Activated naive CD4-positive, alpha-beta T cell treated with anti-CD3 and anti-CD28 coated beads, Interleukin-2, amount 10 ng/mL, durations not matched to agents 7 days and 5 days (primary cell): ENCODE data around the gene TRPM3.

Source experiments
- CTCF ChIA-PET: fragments of 350-600 bp; sonication (Branson Sonifier 250); formaldehyde crosslinking; loops from one replicate; lab custom pipeline; 2021; ENCODE audit warnings: antibody characterized with exemption; lab: Charles Lee
- DNase-seq: peaks from one replicate; pipeline ENCODE4 v3.0.0-alpha.2; 2020
- H3K27ac Mint-ChIP-seq: one replicate; pipeline ENCODE4 v1.8.0; 2021; ENCODE audit warnings: mild to moderate bottlenecking, moderate library complexity, mixed read lengths
- H3K27me3 Mint-ChIP-seq: one replicate; pipeline ENCODE4 v1.8.0; 2021; ENCODE audit warnings: mild to moderate bottlenecking, mixed read lengths
- H3K36me3 Mint-ChIP-seq: one replicate; pipeline ENCODE4 v1.8.0; 2021; ENCODE audit warnings: mixed read lengths
- H3K4me1 Mint-ChIP-seq: one replicate; pipeline ENCODE4 v1.8.0; 2021; ENCODE audit warnings: mixed read lengths
- H3K4me3 Mint-ChIP-seq: one replicate; pipeline ENCODE4 v1.8.0; 2021; ENCODE audit warnings: mild to moderate bottlenecking, moderate library complexity, mixed read lengths
- H3K9me3 Mint-ChIP-seq: one replicate; pipeline ENCODE4 v1.8.0; 2021; ENCODE audit warnings: mixed read lengths

The TRPM3 gene

GRCh38 chr9:70935856-70936255 lies 185.6 kb downstream of the TRPM3 start:
- CTCF ChIA-PET, result interaction anchor here (1.2 kb wide), 1 partner anchor 11 kb away, joined by 3 read pairs; no protein-coding TSS in a partner anchor
- Mint-ChIP-seq H3K4me1 (no peaks in the 10 kb centered on the region), H3K4me3 (no peak overlapping the region), H3K9me3 (no peaks in the 10 kb centered on the region), H3K27ac (no peak overlapping the region), H3K36me3 (no peaks in the 10 kb centered on the region), H3K27me3 (no peaks in the 10 kb centered on the region)
- DNase-seq, result no peak

GRCh38 chr9:70934642-70935041 lies 186.8 kb downstream of the TRPM3 start:
- CTCF ChIA-PET, result no interaction called here

GRCh38 chr9:70933321-70933720 lies 188.1 kb downstream of the TRPM3 start:
- H3K27me3 Mint-ChIP-seq, result no peaks in the 10 kb centered on the region
- no peak for DNase-seq
- CTCF ChIA-PET, result no interaction called here
- H3K27ac Mint-ChIP-seq, result no peak overlapping the region
- H3K36me3 Mint-ChIP-seq, result no peaks in the 10 kb centered on the region
- H3K4me1 Mint-ChIP-seq, result no peaks in the 10 kb centered on the region
- H3K9me3 Mint-ChIP-seq, result no peaks in the 10 kb centered on the region
- H3K4me3 Mint-ChIP-seq, result no peak overlapping the region

More at GRCh38 chr9:70934642-70935041, 186.8 kb downstream of the TRPM3 start:
- Mint-ChIP-seq H3K27ac (no peak overlapping the region), H3K36me3 (no peaks in the 10 kb centered on the region), H3K9me3 (no peaks in the 10 kb centered on the region), H3K4me1 (no peaks in the 10 kb centered on the region), H3K4me3 (no peak overlapping the region), H3K27me3 (no peaks in the 10 kb centered on the region)
- DNase-seq, result no peak

GRCh38 chr9:70932097-70932496 lies 189.3 kb downstream of the TRPM3 start:
- no peaks in the 10 kb centered on the region for H3K36me3 Mint-ChIP-seq
- no peaks in the 10 kb centered on the region for H3K4me1 Mint-ChIP-seq
- H3K4me3 Mint-ChIP-seq, result no peak overlapping the region
- no peaks in the 10 kb centered on the region for H3K9me3 Mint-ChIP-seq
- DNase-seq, result no peak
- H3K27me3 Mint-ChIP-seq, result no peaks in the 10 kb centered on the region
- no peak overlapping the region for H3K27ac Mint-ChIP-seq
- CTCF ChIA-PET, result no interaction called here

GRCh38 chr9:70927530-70927929 lies 193.9 kb downstream of the TRPM3 start:
- H3K4me1 Mint-ChIP-seq, result no peaks in the 10 kb centered on the region
- CTCF ChIA-PET, result no interaction called here
- no peaks in the 10 kb centered on the region for H3K9me3 Mint-ChIP-seq
- H3K27me3 Mint-ChIP-seq, result no peaks in the 10 kb centered on the region
- H3K27ac Mint-ChIP-seq, result no peak overlapping the region
- no peaks in the 10 kb centered on the region for H3K36me3 Mint-ChIP-seq
- no peak overlapping the region for H3K4me3 Mint-ChIP-seq
- no peak for DNase-seq

GRCh38 chr9:70924895-70925547 lies 196.4 kb downstream of the TRPM3 start:
- no peaks in the 10 kb centered on the region for H3K4me1 Mint-ChIP-seq
- CTCF ChIA-PET, result interaction anchor here (1.1 to 1.3 kb wide), 2 partner anchors 11 to 282 kb away, joined by 3 read pairs; no protein-coding TSS in a partner anchor
- no peaks in the 10 kb centered on the region for H3K36me3 Mint-ChIP-seq
- peak; percentile 28 for DNase-seq
- H3K27me3 Mint-ChIP-seq, result no peaks in the 10 kb centered on the region
- H3K9me3 Mint-ChIP-seq, result no peaks in the 10 kb centered on the region
- H3K27ac Mint-ChIP-seq, result no peak overlapping the region
- no peak overlapping the region for H3K4me3 Mint-ChIP-seq

- Mint-ChIP-seq H3K9me3 (no peaks in the 10 kb centered on the region), H3K27me3 (no peaks in the 10 kb centered on the region), H3K4me1 (no peaks in the 10 kb centered on the region), H3K36me3 (no peaks in the 10 kb centered on the region), H3K27ac (no peak overlapping the region), H3K4me3 (no peak overlapping the region)
- CTCF ChIA-PET, result interaction anchor here (1.1 to 1.3 kb wide), 2 partner anchors 11 to 281 kb away, joined by 3 read pairs; no protein-coding TSS in a partner anchor
- DNase-seq, result no peak
Measured at GRCh38 chr9:70924380-70924779, 197.0 kb downstream of the TRPM3 start.

GRCh38 chr9:70923961-70924360 lies 197.5 kb downstream of the TRPM3 start:
- Mint-ChIP-seq H3K27me3 (no peaks in the 10 kb centered on the region), H3K4me3 (no peak overlapping the region), H3K4me1 (no peaks in the 10 kb centered on the region), H3K27ac (no peak overlapping the region), H3K36me3 (no peaks in the 10 kb centered on the region), H3K9me3 (no peaks in the 10 kb centered on the region)
- CTCF ChIA-PET, result interaction anchor here (1.0 to 1.3 kb wide), 3 partner anchors 12 to 281 kb away, joined by 3 read pairs; no protein-coding TSS in a partner anchor
- no peak for DNase-seq

GRCh38 chr9:70921136-70921535 lies 200.3 kb downstream of the TRPM3 start:
- H3K4me1 Mint-ChIP-seq, result no peaks in the 10 kb centered on the region
- CTCF ChIA-PET, result interaction anchor here (1.1 kb wide), 1 partner anchor 9 kb away, joined by 3 read pairs; no protein-coding TSS in a partner anchor
- H3K9me3 Mint-ChIP-seq, result no peaks in the 10 kb centered on the region
- DNase-seq, result no peak
- H3K27me3 Mint-ChIP-seq, result no peaks in the 10 kb centered on the region
- H3K36me3 Mint-ChIP-seq, result no peaks in the 10 kb centered on the region
- no peak overlapping the region for H3K4me3 Mint-ChIP-seq
- no peak overlapping the region for H3K27ac Mint-ChIP-seq

GRCh38 chr9:70917277-70917676 lies 204.1 kb downstream of the TRPM3 start:
- H3K9me3 Mint-ChIP-seq, result no peaks in the 10 kb centered on the region
- no peak overlapping the region for H3K27ac Mint-ChIP-seq
- no peaks in the 10 kb centered on the region for H3K4me1 Mint-ChIP-seq
- no peaks in the 10 kb centered on the region for H3K36me3 Mint-ChIP-seq
- DNase-seq, result no peak
- CTCF ChIA-PET, result no interaction called here
- no peaks in the 10 kb centered on the region for H3K27me3 Mint-ChIP-seq
- no peak overlapping the region for H3K4me3 Mint-ChIP-seq

GRCh38 chr9:70911791-70912190 lies 209.6 kb downstream of the TRPM3 start:
- no peaks in the 10 kb centered on the region for H3K9me3 Mint-ChIP-seq
- DNase-seq, result no peak
- CTCF ChIA-PET, result no interaction called here
- no peaks in the 10 kb centered on the region for H3K4me1 Mint-ChIP-seq
- no peaks in the 10 kb centered on the region for H3K36me3 Mint-ChIP-seq
- no peak overlapping the region for H3K27ac Mint-ChIP-seq
- no peaks in the 10 kb centered on the region for H3K27me3 Mint-ChIP-seq
- H3K4me3 Mint-ChIP-seq, result no peak overlapping the region

GRCh38 chr9:70910598-70910997 lies 210.8 kb downstream of the TRPM3 start:
- H3K4me3 Mint-ChIP-seq, result no peak overlapping the region
- DNase-seq, result no peak
- H3K9me3 Mint-ChIP-seq, result no peaks in the 10 kb centered on the region
- CTCF ChIA-PET, result no interaction called here
- H3K27ac Mint-ChIP-seq, result no peak overlapping the region
- H3K4me1 Mint-ChIP-seq, result no peaks in the 10 kb centered on the region
- H3K36me3 Mint-ChIP-seq, result no peaks in the 10 kb centered on the region
- H3K27me3 Mint-ChIP-seq, result no peaks in the 10 kb centered on the region

GRCh38 chr9:70902692-70903131 lies 218.7 kb downstream of the TRPM3 start:
- no peaks in the 10 kb centered on the region for H3K27me3 Mint-ChIP-seq
- no peaks in the 10 kb centered on the region for H3K9me3 Mint-ChIP-seq
- H3K27ac Mint-ChIP-seq, result no peak overlapping the region
- no peak overlapping the region for H3K4me3 Mint-ChIP-seq
- CTCF ChIA-PET, result no interaction called here
- no peak for DNase-seq
- no peaks in the 10 kb centered on the region for H3K4me1 Mint-ChIP-seq
- H3K36me3 Mint-ChIP-seq, result no peaks in the 10 kb centered on the region

- DNase-seq, result no peak
- Mint-ChIP-seq H3K4me3 (no peak overlapping the region), H3K36me3 (no peaks in the 10 kb centered on the region), H3K27ac (no peak overlapping the region), H3K4me1 (no peaks in the 10 kb centered on the region), H3K9me3 (no peaks in the 10 kb centered on the region), H3K27me3 (no peaks in the 10 kb centered on the region)
- CTCF ChIA-PET, result no interaction called here
Measured at GRCh38 chr9:70902171-70902570, 219.2 kb downstream of the TRPM3 start.

- CTCF ChIA-PET, result no interaction called here
- no peaks in the 10 kb centered on the region for H3K27me3 Mint-ChIP-seq
- H3K9me3 Mint-ChIP-seq, result no peaks in the 10 kb centered on the region
- H3K4me3 Mint-ChIP-seq, result no peak overlapping the region
- H3K4me1 Mint-ChIP-seq, result no peaks in the 10 kb centered on the region
- H3K27ac Mint-ChIP-seq, result no peak overlapping the region
- H3K36me3 Mint-ChIP-seq, result no peaks in the 10 kb centered on the region
- DNase-seq, result no peak
Measured at GRCh38 chr9:70901746-70902145, 219.7 kb downstream of the TRPM3 start.
